Measurements from ENCODE around the gene SERPINA4. TPM values are rescaled to one million over a fixed set of nuclear protein-coding genes. Genes with fewer than 3 reads are reported as not detected.

Gene SERPINA4
- total RNA-seq, 6 experiments from 2014 or later = not detected

DNA sequence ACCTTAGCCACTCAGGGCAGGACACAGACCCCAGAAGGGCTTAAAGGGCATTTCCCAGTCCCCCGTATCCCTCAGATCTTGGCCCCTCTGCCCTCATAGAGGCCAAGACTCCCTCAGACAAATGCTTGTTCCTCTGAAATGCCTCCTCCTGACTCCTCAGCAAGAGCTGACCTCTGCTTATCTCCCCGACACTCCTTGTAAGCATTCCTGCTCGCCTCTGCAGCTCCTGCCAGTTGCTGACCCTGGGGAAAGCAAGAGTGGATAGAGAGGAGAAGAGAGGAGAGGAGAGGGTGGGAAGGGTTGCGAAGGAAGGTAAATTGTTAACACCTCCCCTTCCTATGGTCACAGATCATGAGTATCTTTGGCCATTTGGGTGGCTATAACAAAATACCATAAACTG, 27.1 kb downstream of the SERPINA4 start:
- Mint-ChIP-seq H3K27me3 (ENCODE audit: insufficient read depth) (no peaks in the 10 kb centered on the region), H3K36me3 (ENCODE audit: low read depth) (peaks cover 5% of the 10 kb centered on the region; the same call in 1 of the 2 replicates), H3K27ac (no peak overlapping the region), H3K9me3 (peaks cover 72% of the 10 kb centered on the region), H3K4me1 (ENCODE audit: low read depth) (no peaks in the 10 kb centered on the region), H3K4me3 (no peak overlapping the region)
- TF ChIP-seq, protein P1, sequence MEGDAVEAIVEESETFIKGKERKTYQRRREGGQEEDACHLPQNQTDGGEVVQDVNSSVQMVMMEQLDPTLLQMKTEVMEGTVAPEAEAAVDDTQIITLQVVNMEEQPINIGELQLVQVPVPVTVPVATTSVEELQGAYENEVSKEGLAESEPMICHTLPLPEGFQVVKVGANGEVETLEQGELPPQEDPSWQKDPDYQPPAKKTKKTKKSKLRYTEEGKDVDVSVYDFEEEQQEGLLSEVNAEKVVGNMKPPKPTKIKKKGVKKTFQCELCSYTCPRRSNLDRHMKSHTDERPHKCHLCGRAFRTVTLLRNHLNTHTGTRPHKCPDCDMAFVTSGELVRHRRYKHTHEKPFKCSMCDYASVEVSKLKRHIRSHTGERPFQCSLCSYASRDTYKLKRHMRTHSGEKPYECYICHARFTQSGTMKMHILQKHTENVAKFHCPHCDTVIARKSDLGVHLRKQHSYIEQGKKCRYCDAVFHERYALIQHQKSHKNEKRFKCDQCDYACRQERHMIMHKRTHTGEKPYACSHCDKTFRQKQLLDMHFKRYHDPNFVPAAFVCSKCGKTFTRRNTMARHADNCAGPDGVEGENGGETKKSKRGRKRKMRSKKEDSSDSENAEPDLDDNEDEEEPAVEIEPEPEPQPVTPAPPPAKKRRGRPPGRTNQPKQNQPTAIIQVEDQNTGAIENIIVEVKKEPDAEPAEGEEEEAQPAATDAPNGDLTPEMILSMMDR (IDR thresholded peaks at IDR 0.05) = no peak
- no peak for DNase-seq

DNA sequence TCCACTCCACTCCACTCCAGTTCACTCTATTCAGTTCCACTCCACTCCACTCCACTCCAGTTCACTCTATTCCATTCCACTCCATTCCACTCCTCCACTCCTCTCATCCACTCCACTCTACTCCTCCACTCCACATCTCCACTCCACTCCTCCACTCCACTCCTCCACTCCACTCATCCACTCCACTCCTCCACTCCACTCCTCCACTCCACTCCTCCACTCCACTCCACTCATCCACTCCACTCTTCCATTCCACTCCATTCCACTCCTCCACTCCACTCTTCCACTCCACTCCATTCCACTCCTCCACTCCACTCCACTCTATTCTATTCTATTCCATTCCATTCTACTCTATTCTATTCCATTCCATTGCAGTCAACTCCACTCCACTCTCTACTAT, 29.8 kb downstream of the SERPINA4 start:
- DNase-seq = no peak
- Mint-ChIP-seq H3K9me3 (peaks cover 75% of the 10 kb centered on the region), H3K4me1 (ENCODE audit: low read depth) (no peaks in the 10 kb centered on the region), H3K27ac (no peak overlapping the region), H3K36me3 (ENCODE audit: low read depth) (peaks cover 12% of the 10 kb centered on the region; the same call in 1 of the 2 replicates), H3K4me3 (no peak overlapping the region), H3K27me3 (ENCODE audit: insufficient read depth) (no peaks in the 10 kb centered on the region)
- TF ChIP-seq, protein P1 (IDR thresholded peaks at IDR 0.05) = no peak

DNA sequence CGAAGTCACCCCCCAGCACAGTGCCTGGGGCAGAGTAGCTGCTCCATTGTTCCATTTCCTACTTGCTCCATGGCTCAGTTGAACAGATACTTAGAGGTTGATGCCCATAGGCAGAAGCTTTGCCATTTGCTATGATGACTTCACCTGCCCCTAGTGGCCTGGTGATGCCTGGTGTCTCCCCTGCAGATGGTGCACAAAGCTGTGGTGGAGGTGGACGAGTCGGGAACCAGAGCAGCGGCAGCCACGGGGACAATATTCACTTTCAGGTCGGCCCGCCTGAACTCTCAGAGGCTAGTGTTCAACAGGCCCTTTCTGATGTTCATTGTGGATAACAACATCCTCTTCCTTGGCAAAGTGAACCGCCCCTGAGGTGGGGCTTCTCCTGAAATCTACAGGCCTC, 30.6 kb downstream of the SERPINA4 start:
- H3K27ac Mint-ChIP-seq = no peak overlapping the region
- H3K4me3 Mint-ChIP-seq = no peak overlapping the region
- peaks cover 74% of the 10 kb centered on the region for H3K9me3 Mint-ChIP-seq
- TF ChIP-seq, protein P1 (IDR thresholded peaks at IDR 0.05) = no peak
- peaks cover 12% of the 10 kb centered on the region; the same call in 1 of the 2 replicates for H3K36me3 Mint-ChIP-seq (ENCODE audit: low read depth)
- no peaks in the 10 kb centered on the region for H3K27me3 Mint-ChIP-seq (ENCODE audit: insufficient read depth)
- DNase-seq = no peak
- H3K4me1 Mint-ChIP-seq (ENCODE audit: low read depth) = no peaks in the 10 kb centered on the region

DNA sequence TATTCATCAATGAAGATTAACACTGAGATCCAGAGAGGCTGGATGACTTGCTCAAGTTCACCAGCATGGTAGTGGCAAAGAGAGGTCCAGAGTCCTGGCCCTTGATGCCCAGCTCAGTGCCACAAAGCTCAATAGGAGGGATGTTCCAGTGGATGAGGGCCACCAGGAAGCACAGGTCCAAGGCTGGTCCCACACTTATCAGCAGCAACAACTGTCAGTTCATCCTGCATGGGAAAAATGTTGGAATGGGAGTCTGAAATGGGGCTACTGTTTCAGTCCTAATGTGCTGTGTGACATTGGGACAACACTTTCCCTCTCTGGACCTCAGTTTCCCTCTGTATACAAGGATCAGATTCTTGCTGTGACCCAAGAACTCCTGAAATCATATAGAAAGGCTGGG, 31.2 kb downstream of the SERPINA4 start:
- DNase-seq = no peak
- H3K4me1 Mint-ChIP-seq (ENCODE audit: low read depth) = no peaks in the 10 kb centered on the region
- H3K4me3 Mint-ChIP-seq = no peak overlapping the region
- TF ChIP-seq, protein P1 (IDR thresholded peaks at IDR 0.05) = no peak
- H3K27ac Mint-ChIP-seq = no peak overlapping the region
- H3K9me3 Mint-ChIP-seq = peaks cover 69% of the 10 kb centered on the region
- H3K27me3 Mint-ChIP-seq (ENCODE audit: insufficient read depth) = no peaks in the 10 kb centered on the region
- peaks cover 12% of the 10 kb centered on the region; the same call in 1 of the 2 replicates for H3K36me3 Mint-ChIP-seq (ENCODE audit: low read depth)

DNA sequence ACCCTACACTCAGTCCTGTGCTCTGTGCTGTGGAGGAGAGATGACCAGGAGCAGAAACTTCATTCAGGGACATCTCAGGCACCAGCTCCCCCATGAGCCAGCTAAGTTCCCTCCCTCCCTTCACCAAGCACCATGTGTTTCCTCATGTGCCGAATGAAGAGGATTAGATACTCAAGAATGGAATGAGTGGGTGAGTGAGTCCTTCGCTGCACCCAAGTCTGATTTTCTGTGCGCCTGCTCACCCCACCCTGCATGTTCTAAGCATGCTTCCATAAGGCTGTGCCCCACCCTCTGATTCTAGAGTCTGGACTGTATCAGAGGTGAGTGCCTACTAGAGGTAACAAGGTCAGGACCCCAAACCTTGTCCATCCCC, 32.1 kb downstream of the SERPINA4 start:
- Mint-ChIP-seq H3K27ac (no peak overlapping the region), H3K27me3 (ENCODE audit: insufficient read depth) (no peaks in the 10 kb centered on the region), H3K4me3 (no peak overlapping the region), H3K36me3 (ENCODE audit: low read depth) (peaks cover 12% of the 10 kb centered on the region; the same call in 1 of the 2 replicates), H3K4me1 (ENCODE audit: low read depth) (no peaks in the 10 kb centered on the region), H3K9me3 (peaks cover 61% of the 10 kb centered on the region)
- TF ChIP-seq, protein P1 (IDR thresholded peaks at IDR 0.05) = no peak
- no peak for DNase-seq

Data from HFFc6 (cell line).